ENCODE measurements around the gene CRHR1. TPM values are rescaled to one million over a fixed set of nuclear protein-coding genes. Genes with fewer than 3 reads are reported as not detected.

CRHR1 gene
- total and polyA plus RNA-seq, 2 of the 4 experiments (the other 2 are of a cell fraction): not detected

DNA sequence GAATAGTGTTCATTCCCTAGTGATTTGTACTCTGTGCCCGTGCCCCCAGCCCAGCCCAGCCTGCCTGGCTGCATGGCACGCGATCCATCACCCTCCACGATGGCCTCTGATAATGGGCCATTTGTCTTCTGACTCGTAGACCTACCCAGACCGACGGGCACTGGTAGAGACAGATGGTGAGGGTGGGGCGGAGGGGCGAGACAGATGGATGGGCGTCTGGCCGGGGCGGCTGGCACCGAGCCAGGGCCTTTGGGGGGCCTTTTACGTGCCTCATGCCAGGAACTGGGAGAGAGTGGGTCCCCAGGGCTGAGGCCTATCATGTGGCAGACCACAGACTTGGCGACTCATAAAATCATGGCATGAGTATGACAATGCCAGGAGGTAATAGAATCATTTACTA, 25.4 kb downstream of the CRHR1 start:
- BruUV-seq (replicated peaks): no TSS peak
- Histone ChIP-seq H2AK9ac (replicated peaks; ENCODE audit: low read depth, low read length, poor library complexity) (no peak overlapping the region), H4K91ac (ENCODE audit: insufficient read depth, low read depth, low read length) (no peak overlapping the region), H4K5ac (ENCODE audit: low read depth, low read length) (no peak overlapping the region), H3K79me1 (ENCODE audit: low read depth in 1 of 2, low read length in 2 of 2) (no peaks in the 10 kb centered on the region), H3K18ac (ENCODE audit: low read depth, low read length) (no peak overlapping the region), H3K23ac (ENCODE audit: low read depth, low read length) (no peak overlapping the region), H3K9me3 (ENCODE audit: control insufficient read depth, insufficient read depth, low read length) (no peaks in the 10 kb centered on the region), H4K8ac (ENCODE audit: low read depth in 2 of 2, low read length in 2 of 2) (no peak overlapping the region), H3K4me1 (ENCODE audit: control insufficient read depth, insufficient read depth, low read length) (no peaks in the 10 kb centered on the region), H4K20me1 (ENCODE audit: insufficient read depth, low read length) (no peaks in the 10 kb centered on the region), H2AK5ac (ENCODE audit: low read depth, low read length) (no peak overlapping the region), H3K9ac (ENCODE audit: low read depth, low read length) (no peak overlapping the region), H3K4me3 (ENCODE audit: insufficient read depth, low read depth, low read length) (no peak overlapping the region), H3K4ac (ENCODE audit: low read depth, low read length) (no peak overlapping the region), H2BK5ac (ENCODE audit: low read depth, low read length, poor library complexity, severe bottlenecking) (no peak overlapping the region), H2BK120ac (ENCODE audit: low read depth, low read length) (no peak overlapping the region), H3K36me3 (ENCODE audit: control insufficient read depth, insufficient read depth, low read length) (no peaks in the 10 kb centered on the region), H3K4me2 (ENCODE audit: low read depth, low read length) (no peak overlapping the region), H3K27me3 (ENCODE audit: control insufficient read depth, insufficient read depth, low read length) (peaks cover 22% of the 10 kb centered on the region), H3K14ac (replicated peaks; ENCODE audit: low read depth, low read length) (no peak overlapping the region), H3K9me1 (ENCODE audit: insufficient read depth, low read length) (no peaks in the 10 kb centered on the region), H2AFZ (replicated peaks; ENCODE audit: low read length, poor library complexity) (no peak overlapping the region), H3K56ac (ENCODE audit: extremely low read depth, insufficient read depth, low read length) (no peak overlapping the region), H2BK15ac (ENCODE audit: low read depth, low read length) (no peak overlapping the region), H3K27ac (ENCODE audit: insufficient read depth, low read length) (no peak overlapping the region), H2BK20ac (ENCODE audit: low read depth, low read length) (no peak overlapping the region)
- 77% methylated on average over 3 of the region's 15 CpGs; no CpG with 5 or more reads in 1 of the 2 experiments for WGBS, 2 experiments (ENCODE audit: extremely low coverage in 2 of 2, insufficient read length in 1 of 2)
- CTCF ChIA-PET: no interaction called here
- dilution Hi-C loops (cut with HindIII; ENCODE audit: low sequenced_read_pairs, unreplicated experiment) (no loop called here), in situ Hi-C loops (cut with MboI; ENCODE audit: low sequenced_read_pairs) (no loop called here), intact Hi-C loops (cut with micrococcal nuclease) (no loop called here)
- POLR2A ChIA-PET (ENCODE audit: unreplicated experiment): no interaction called here
- DNase-seq (no peak), ATAC-seq (ENCODE audit: low read depth) (no peak)
- TF ChIP-seq RFX5 (IDR thresholded peaks at IDR 0.05; ENCODE audit: low read depth, low read length) (no peak), MAZ (IDR thresholded peaks at IDR 0.05; ENCODE audit: borderline replicate concordance, low read depth, low read length) (no peak), NFE2L2 (IDR thresholded peaks at IDR 0.05; ENCODE audit: low read depth, low read length) (no peak), RCOR1 (IDR thresholded peaks at IDR 0.05; ENCODE audit: insufficient replicate concordance, low read length) (no peak), CHD1 (IDR thresholded peaks at IDR 0.05; ENCODE audit: low read depth, low read length) (no peak), RAD21 (IDR thresholded peaks at IDR 0.05; ENCODE audit: low read length) (no peak), BHLHE40 (IDR thresholded peaks at IDR 0.05; ENCODE audit: low read depth, low read length) (no peak), CEBPB (IDR thresholded peaks at IDR 0.05; ENCODE audit: low read depth, low read length) (no peak)
- TF ChIP-seq, protein P1, sequence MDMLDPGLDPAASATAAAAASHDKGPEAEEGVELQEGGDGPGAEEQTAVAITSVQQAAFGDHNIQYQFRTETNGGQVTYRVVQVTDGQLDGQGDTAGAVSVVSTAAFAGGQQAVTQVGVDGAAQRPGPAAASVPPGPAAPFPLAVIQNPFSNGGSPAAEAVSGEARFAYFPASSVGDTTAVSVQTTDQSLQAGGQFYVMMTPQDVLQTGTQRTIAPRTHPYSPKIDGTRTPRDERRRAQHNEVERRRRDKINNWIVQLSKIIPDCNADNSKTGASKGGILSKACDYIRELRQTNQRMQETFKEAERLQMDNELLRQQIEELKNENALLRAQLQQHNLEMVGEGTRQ (IDR thresholded peaks at IDR 0.05; ENCODE audit: low read depth, low read length): no peak
- TF ChIP-seq, protein P2, sequence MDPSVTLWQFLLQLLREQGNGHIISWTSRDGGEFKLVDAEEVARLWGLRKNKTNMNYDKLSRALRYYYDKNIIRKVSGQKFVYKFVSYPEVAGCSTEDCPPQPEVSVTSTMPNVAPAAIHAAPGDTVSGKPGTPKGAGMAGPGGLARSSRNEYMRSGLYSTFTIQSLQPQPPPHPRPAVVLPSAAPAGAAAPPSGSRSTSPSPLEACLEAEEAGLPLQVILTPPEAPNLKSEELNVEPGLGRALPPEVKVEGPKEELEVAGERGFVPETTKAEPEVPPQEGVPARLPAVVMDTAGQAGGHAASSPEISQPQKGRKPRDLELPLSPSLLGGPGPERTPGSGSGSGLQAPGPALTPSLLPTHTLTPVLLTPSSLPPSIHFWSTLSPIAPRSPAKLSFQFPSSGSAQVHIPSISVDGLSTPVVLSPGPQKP (IDR thresholded peaks at IDR 0.05; ENCODE audit: borderline replicate concordance, low read depth, low read length): no peak
- TF ChIP-seq, protein P3, sequence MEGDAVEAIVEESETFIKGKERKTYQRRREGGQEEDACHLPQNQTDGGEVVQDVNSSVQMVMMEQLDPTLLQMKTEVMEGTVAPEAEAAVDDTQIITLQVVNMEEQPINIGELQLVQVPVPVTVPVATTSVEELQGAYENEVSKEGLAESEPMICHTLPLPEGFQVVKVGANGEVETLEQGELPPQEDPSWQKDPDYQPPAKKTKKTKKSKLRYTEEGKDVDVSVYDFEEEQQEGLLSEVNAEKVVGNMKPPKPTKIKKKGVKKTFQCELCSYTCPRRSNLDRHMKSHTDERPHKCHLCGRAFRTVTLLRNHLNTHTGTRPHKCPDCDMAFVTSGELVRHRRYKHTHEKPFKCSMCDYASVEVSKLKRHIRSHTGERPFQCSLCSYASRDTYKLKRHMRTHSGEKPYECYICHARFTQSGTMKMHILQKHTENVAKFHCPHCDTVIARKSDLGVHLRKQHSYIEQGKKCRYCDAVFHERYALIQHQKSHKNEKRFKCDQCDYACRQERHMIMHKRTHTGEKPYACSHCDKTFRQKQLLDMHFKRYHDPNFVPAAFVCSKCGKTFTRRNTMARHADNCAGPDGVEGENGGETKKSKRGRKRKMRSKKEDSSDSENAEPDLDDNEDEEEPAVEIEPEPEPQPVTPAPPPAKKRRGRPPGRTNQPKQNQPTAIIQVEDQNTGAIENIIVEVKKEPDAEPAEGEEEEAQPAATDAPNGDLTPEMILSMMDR (conservative IDR thresholded peaks at IDR 0.05; ENCODE audit: low read depth, low read length): no peak
